GM21526 (cell line): ENCODE results near the gene SFTPB.

Experiments
- ATAC-seq: cut with Tn5 transposase; IDR thresholded peaks from one replicate; pipeline ENCODE4 v1.9.1; 2021; ENCODE audit warnings: moderate library complexity; ENCODE audit not compliant: unreplicated experiment, low FRiP score

The SFTPB gene

DNA sequence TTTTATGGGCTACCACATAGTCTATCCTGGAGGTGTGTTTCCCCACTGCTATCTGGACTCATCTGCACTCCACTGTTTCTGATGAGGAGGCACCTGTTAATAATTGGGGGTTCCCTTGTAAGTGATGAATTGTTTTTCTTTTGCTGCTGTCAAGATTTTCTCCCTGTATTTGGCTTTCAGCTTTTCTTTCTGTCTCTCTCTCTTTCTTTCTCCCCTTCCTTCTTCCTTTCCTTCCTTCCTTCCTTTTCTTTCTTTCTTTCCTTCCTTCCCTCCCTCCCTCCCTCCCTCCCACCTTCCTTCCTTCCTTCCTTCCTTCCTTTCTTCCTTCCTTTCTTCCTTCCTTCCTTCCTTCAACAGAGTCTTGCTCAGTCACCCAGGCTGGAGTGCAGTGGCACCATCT lies 35.3 kb upstream of the SFTPB start:
- ATAC-seq: no peak

DNA sequence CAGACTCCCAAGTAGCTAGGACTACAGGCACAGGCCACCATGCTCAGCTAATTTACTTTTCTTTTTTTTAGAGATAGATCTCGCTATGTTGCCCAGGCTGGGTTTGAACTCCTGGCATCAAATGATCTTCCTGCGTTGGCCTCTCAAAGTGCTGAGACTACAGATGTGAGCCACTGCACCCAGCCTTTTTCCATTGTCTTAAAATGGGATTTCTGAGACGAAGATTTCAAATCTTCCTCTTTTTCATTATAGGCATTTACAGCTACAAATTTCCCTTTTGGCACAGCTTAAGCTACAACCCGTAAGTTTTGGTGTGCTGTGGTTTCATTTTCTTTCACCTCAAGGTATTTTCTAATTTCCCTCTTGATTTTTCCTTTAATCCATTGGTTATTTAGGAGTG lies 34.8 kb upstream of the SFTPB start:
- no peak for ATAC-seq

DNA sequence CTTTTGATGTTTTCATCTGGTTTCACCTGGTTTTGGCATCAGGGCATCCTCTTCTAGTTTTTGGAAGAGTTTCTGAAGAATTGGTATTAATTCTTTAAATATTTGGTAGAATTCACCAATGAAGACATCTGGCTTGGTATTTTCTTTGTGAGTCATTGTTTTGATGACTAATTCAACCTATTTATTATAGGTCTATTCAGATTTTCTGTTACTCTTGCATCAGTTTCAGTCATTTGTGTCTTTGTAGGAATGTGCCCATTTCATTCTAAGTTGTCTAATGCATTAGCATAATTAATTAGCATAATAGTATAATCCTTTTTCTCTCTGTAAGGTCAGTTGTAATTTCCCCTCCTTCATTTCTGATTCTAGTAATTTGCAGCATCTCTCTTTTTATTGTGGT lies 34.2 kb upstream of the SFTPB start:
- ATAC-seq: no peak

DNA sequence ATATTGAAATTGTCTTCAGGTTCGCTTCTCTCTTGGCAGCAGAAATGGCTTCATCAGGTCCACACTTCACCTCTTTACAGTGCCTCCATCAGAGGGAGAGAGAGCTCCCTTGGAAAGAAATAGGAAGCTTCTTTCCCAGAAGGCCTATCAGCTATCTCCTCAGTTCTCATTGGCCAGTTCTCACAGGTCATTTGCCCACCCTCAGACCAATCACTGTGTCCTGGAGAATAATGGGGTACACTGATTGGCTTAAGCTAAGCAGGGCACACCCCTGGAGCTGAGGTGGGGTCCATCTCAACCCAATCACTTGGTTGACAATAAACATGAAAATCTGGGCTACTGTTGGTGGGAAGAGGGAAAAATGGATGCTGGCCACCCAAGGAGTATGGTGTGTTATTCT lies 31.3 kb upstream of the SFTPB start:
- ATAC-seq: no peak

DNA sequence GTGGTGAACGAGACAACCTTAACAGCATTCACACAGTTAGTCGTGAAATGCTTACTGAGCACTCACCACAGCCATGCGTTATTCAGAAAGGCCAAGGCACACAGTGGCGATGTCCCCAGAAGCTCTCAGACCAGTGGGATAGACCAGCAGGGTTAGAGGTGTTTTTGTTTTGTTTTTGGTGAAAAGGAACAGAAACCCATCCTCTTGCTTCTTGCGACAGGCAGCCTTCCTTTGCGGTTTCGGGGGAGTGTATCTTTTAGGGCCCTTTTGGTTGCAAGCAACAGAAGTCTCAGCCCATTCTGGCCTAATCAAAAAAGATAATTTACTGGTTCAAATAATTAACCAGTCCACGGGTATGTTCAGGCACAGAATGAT lies 30.9 kb upstream of the SFTPB start:
- ATAC-seq: no peak

DNA sequence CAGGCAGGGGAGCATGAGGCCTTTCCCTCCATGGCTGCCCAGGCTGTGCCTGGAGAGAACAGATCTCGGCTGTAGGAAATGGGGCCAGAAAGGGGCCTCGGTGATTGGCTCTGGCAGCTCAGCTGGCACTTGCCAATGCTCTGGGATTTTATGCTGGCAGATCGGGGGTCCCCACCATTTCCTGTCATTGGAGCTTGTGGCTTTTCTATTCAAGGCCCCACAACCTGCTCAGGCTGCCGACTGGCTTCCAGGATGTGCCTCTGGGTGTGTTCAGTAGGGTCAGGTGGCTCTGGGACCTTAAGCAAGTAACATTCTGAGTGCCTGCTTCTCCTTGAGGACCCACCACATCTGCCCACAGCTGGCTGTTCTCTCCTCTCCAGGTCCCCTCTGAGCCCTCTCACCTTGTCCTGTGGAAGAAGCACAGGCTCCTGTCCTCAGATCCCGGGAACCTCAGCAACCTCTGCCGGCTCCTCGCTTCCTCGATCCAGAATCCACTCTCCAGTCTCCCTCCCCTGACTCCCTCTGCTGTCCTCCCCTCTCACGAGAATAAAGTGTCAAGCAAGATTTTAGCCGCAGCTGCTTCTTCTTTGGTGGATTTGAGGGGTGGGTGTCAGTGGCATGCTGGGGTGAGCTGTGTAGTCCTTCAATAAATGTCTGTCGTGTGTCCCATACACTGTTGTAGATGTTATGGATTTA lies 30.3 kb upstream of the SFTPB start:
- no peak for ATAC-seq

DNA sequence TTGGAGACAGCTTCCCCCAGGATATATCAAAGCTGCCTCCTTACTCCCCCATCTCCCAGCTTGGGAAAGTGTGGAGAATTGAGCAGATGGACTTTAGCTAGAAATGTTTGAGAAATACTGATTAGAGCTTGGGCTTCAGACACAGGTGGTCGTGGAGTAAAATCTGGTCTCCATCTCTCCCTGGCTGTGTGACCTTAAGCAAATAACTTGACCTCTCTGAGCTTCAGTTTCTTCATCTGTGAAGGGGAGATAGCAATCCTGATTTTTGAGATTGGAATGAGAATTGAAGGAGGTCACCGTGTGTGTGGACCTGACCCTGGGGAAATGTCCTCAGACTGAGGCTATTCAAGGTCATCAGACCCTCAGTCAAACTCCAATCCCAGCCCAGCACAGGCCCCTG lies 29.7 kb upstream of the SFTPB start:
- ATAC-seq: no peak

DNA sequence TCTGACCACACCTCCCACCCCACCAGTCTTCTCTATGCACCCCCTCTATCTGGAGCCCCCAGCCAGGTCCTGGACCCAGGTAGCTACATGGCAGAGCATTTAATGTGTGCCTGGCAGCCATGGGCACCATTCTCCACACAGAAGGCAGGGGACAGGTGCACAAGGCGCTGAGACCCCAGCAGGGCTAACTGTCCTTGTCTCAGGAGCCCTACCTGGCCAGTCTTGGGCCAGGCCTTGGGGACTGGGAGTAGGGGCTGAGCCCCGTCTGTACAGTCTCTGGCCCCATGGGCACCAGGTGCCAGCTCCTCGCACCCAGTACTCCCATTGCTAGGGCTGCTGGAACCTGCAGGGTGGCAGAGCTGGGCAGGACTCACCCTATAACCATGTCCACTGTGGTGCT lies 29.1 kb upstream of the SFTPB start:
- ATAC-seq: no peak

DNA sequence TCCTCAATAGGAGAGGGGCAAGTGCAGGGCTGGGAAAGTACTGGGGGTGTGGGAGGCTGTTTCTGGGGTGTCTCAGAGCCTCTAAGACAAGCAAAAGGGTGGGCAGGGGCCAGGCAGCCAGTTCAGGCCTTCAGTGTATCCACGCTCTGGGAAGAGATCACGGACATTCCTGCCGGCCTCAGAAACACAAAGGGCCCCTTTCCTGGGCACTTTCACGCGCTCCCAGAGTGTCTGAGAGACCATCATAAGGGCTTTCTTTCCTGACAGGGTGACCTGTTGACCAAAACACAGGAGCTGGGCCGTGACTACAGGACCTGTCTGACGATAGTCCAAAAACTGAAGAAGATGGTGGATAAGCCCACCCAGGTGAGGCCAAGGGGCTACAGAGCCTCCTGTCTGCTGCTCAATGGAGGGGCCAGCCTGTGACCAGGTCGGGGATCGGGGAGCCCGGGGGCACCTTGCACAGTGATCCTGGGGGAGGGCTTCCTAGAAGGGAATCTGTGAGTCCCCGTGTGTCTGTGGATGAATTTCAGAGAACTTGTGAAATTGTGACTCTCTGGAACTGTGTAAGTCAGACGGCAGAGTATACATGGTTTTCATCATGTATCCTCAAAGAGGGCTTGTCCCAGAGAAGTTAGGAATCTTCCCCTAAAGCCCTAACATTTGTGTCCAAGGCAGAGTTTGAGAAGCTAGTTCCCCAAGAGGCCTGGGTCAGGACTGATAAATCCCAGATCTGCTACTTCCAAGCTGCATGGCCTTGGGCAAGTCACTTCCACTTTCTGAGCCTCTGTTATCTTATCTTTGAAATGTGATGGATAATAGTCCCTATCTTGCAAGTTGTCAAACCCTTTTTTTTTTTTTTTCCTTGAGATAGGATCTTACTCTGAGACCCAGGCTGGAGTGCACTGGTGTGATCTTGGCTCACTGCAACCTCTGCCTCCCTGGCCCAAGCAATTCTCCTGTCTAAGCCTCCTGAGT lies 28.0 kb upstream of the SFTPB start:
- no peak for ATAC-seq

DNA sequence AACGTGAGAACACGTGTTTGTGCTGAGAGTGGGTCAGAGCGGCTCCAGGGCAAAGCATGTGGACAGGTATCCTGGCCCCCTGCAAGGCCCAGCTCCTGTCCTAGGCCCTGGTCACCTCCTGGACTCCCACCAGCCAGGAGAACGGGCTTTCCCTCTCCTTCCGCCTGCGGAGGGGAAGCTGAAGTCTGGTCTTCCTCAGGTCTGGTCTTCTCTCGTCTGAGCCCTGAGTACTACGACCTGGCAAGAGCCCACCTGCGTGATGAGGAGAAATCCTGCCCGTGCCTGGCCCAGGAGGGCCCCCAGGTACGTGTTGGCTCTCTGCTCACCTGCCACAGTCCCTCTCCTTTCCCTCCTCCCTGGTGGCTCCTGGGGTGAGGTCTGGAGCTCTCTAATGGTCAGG lies 27.1 kb upstream of the SFTPB start:
- ATAC-seq: no peak

DNA sequence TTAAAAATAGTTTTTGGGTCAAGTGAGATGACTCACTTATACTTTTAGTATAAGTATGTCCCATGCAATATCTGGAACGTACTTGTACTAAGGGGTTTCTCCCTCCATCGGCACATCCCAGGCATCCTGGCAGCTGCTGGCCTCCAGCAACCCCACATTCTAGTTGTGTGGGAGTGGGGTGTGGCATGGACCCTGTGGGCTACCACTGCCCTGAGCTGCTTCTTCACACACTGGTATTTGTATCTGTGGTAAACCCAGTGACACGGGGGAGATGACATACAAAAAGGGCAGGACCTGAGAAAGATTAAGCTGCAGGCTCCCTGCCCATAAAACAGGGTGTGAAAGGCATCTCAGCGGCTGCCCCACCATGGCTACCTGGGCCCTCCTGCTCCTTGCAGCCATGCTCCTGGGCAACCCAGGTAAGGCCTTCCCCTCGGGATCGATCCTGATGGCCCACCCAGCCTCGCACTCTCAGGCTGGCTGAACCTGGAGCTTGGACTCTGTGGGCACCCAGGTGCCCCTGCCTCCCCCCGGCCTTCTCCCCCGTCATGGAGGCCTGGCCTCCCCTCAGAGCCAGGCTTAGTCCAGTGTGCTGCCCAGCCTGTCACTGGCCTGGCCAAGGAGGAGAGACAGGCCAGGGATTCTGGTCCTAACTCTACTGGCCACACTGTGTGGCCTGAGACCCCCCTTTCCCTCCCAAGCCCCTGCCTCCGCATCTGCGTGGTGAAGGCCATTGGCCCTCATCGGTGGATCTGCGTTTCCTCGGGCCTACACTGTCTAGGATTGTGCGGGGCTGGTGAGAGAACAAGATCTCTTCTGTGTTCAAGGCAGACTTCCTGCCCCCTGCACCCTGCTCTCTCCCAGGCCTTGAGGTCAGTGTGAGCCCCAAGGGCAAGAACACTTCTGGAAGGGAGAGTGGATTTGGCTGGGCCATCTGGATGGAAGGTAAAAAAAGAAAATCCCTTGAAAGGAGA lies 26.3 kb upstream of the SFTPB start, which contains the start of gene GNLY:
TSS of gene GNLY (plus strand) at position 307 of the 974 bp plus-strand sequence. CDS start at position 368, 61 bp downstream.
- no peak for ATAC-seq

DNA sequence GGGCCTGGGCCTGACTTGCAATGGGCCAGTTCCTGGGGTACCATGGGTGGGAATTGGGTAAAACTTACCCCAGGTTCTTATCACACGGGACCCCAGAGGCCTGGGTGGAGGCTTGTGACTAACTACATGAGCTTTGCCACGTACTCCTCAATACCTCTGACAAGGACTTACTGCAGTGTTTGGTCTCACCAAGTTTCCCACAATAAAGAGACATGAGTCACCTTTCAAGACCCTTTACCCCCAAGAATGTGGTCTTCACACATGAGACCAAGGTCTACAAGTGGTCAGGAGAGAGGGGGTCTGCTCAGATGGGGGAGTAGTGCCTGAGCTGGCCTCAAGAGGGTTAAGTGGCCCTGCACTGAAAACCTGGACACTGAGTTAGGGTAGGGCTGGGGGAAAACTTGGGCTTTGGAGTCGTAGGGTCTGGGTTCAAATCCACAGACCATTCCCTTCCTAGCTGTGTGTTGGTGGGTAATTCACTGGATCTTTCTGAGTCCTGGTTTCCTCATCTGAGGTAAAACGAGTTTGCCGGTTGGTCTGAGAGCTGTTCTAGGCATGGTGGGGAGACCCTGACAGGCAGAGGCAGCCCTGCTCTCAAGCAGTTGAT lies 24.1 kb upstream of the SFTPB start:
- ATAC-seq: no peak

DNA sequence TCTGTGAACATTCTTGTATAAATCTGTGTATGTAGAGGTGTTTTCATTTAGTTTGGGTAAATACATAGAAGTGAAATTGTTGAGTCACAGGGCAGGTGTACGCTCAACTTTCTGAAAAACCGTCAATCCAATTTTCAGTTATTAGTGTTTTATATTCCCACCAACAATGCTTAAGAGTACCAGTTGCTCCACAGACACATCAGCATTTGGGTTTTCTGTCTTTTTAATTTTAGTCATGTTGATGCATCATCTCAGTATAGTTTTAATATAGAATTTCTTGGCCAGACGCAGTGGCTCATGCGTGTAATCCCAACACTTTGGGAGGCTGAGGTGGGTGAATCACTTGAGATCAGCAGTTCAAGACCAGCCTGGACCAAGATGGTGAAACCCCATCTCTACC lies 22.9 kb upstream of the SFTPB start:
- ATAC-seq: no peak

DNA sequence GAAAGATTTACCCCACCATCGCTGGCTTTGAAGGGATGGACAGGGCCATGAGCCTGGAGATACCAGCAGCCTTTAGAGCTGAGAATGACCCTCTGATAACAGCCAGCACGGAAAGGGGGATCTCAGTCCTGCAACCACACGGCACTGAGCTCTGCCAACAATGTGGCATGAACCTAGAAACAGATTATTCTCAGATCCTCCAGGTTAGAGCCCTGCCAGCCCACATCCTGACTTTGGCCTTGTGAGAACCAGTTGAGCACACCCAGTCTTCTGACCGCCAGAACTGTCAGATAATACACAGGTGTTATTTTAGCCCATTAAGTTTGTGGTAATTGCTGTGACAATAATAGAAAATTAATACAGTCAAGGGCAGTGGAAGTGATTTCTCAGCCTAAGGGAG lies 16.8 kb upstream of the SFTPB start:
- no peak for ATAC-seq

DNA sequence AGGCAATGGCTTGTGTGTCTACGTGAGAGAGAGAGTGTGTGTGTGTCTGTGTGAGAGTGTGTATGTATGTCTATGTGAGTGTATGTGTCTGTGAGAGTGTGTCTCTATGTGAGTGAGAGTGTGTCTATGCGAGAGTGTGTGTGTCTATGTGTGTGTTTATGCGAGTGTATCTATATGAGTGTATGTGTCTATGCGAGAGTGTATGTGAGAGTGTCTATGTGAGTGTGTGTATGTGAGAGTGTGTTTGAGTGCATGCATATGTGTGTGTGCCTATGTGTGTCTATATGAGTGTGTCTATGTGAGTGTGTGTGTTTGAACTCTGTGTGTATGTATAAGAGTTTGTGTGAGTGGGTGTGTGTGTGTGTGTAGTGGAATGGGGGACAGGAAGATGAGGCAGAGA lies 16.4 kb upstream of the SFTPB start:
- no peak for ATAC-seq

DNA sequence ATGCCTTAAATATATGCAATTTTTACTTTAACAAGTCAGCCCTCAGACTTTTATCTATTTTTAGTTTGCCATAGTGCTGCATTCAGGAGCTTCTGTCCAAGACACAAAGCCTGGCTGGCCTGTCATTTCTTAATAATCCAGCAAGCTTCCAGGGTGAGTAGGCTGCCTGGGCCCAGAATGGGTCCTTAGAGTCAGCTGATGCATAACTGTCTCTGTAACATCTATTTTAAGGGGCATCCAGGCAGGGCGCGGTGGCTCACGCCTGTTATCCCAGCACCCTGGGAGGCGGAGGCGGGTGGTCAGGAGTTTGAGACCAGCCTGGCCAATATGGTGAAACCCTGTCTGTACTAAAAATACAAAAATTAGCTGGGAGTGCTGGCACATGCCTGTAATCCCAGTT lies 14.4 kb upstream of the SFTPB start:
- ATAC-seq: no peak

DNA sequence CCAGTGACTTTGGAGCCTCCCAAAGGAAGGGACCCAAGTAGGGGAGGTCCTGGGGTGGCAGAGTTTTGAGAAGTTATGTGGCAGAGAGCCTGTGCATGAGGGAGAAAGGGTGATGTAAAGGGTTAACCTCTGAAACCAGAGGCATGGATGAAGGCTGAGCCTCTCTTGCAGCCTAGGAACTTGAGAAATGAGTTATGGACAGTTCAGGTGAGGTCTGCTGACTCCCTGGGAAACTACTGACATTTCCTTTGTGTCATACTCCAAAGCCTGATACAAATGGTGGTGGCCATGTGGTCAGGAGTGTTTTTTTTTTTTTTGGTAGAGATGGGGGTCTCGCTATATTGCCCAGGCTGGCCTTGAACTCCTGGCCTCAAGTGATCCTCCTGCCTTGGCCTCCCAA lies 13.8 kb upstream of the SFTPB start:
- no peak for ATAC-seq

DNA sequence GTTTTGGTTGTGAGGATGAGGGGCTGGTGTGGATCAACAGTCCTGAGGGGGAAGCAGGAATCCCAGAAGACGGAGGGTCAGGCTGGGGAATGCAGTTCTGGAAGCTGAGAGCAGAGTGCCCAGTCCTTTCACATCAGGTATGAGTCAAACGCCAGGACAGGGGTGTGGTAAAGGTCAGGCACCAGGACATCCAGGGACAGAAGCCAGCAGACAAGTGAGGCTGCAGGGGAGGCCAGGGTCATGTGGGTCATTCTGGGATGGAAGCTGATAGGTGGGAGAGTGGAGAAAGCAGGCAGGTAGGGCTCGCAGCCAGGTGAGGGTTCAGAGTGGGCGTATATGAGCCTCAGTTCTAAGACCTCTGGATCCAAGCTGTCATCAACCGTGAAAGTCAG lies 13.4 kb upstream of the SFTPB start:
- no peak for ATAC-seq

DNA sequence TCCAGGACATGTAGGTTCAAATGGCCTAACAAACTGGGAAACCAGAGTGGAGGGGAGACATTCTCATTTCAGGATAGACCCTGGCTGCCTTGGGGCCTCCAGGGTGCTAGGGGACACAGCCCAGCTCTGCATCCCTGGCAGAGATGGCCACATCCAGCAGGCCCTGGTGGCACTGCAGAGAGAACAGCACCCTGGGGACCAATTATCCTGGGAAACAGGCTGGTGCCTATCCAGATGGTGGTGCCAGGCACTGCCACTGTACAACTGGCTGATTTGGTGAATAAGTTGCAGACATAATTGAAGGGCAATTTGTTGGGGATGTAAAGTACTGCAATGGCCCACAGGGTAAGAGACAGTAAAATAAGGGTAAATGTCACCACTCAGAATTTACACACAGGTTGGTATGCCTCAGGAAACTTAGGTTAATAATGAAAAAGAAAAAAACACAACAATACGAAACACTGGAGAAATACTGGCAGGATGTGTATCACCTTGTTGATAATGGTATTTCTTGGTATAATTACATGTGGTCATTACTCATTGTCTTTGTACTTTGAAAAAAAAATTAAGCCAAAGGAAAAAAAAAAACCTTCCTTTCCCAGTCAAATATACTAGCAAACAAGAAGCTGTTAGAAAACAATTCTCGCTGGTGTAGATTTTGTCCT lies 12.8 kb upstream of the SFTPB start:
- ATAC-seq: no peak
